PC-3 (cell line): Measurements from ENCODE around the gene ADD1. TPM values are rescaled to one million over a fixed set of nuclear protein-coding genes. Genes with fewer than 3 reads are reported as not detected.

Source experiments
- ATAC-seq: fragments of 200-7000 bp; cut with Tn5 transposase; 2 replicates; pipeline ENCODE4 v1.9.1; 2020; ENCODE audit warnings: mild to moderate bottlenecking, moderate library complexity
- BruUV-seq: library from RNA; stranded (reverse); fragments of 400-500 nt; replicated peaks from 2 replicates; lab custom pipeline; 2021; lab: Mats Ljungman, UMichigan
- CTCF ChIA-PET: fragments of 300-600 bp; sonication (Branson Sonifier 250); formaldehyde crosslinking; loops from one replicate; lab custom pipeline; 2022; ENCODE audit warnings: antibody characterized with exemption; lab: Charles Lee
- POLR2A ChIA-PET: fragments of 300-600 bp; sonication (Branson Sonifier 250); formaldehyde crosslinking; loops from one replicate; lab custom pipeline; 2022; ENCODE audit warnings: antibody characterized with exemption; ENCODE audit not compliant: unreplicated experiment; lab: Charles Lee
- DNase-seq: peaks from one replicate; pipeline ENCODE4 v3.0.0-alpha.2; 2015
- H2AFZ ChIP-seq: fragments of 300-600 bp; sonication (generic); 2 replicates; pipeline ENCODE4 v1.6.0; 2016; ENCODE audit warnings: antibody characterized with exemption, low read length
- H3F3A ChIP-seq: fragments of 300-600 bp; sonication (generic); one replicate; pipeline ENCODE4 v1.6.0; 2017; ENCODE audit warnings: antibody characterized with exemption, low read length, control low read depth, mild to moderate bottlenecking; ENCODE audit not compliant: unreplicated experiment
- H3K27ac ChIP-seq: fragments of 300-600 bp; sonication (generic); 2 replicates; pipeline ENCODE4 v1.5.1; 2016; ENCODE audit warnings: mild to moderate bottlenecking, low read length
- H3K27me3 ChIP-seq: fragments of 300-600 bp; sonication (generic); 2 replicates; pipeline ENCODE4 v1.6.1; 2016; ENCODE audit warnings: low read length, mixed read lengths
- H3K36me3 ChIP-seq: fragments of 300-600 bp; sonication (generic); 2 replicates; pipeline ENCODE4 v1.6.1; 2016; ENCODE audit warnings: low read depth, mixed run types, low read length, mixed read lengths
- H3K4me1 ChIP-seq: fragments of 300-600 bp; sonication (generic); 2 replicates; pipeline ENCODE4 v1.5.1; 2016; ENCODE audit warnings: low read length; ENCODE audit not compliant: insufficient read depth
- H3K4me2 ChIP-seq: fragments of 300-600 bp; sonication (generic); 2 replicates; pipeline ENCODE4 v1.6.0; 2016; ENCODE audit warnings: low read length
- H3K4me3 ChIP-seq: fragments of 300-600 bp; sonication (generic); 2 replicates; pipeline ENCODE4 v1.5.1; 2016; ENCODE audit warnings: mild to moderate bottlenecking, low read length, mixed read lengths
- H3K79me2 ChIP-seq: fragments of 300-600 bp; sonication (generic); 2 replicates; pipeline ENCODE4 v1.6.1; 2017; ENCODE audit warnings: low read length, mixed read lengths
- H3K9ac ChIP-seq: fragments of 300-600 bp; sonication (generic); 2 replicates; pipeline ENCODE4 v1.6.0; 2016; ENCODE audit warnings: mild to moderate bottlenecking, low read length
- H3K9me2 ChIP-seq: fragments of 300-600 bp; sonication (generic); replicated peaks from 2 replicates; pipeline ENCODE4 v1.6.1; 2016; ENCODE audit warnings: mixed run types, low read length, mixed read lengths
- H3K9me3 ChIP-seq: fragments of 300-600 bp; sonication (generic); 2 replicates; pipeline ENCODE4 v1.6.1; 2016; ENCODE audit warnings: low read length, mixed read lengths
- H4K20me1 ChIP-seq: fragments of 300-600 bp; sonication (generic); 2 replicates; pipeline ENCODE4 v1.6.1; 2016; ENCODE audit warnings: low read length, mixed read lengths
- CTCF ChIP-seq: fragments of 300-600 bp; sonication (generic); conservative IDR thresholded peaks from 2 replicates; pipeline ENCODE4 v1.5.1; 2017; ENCODE audit warnings: antibody characterized with exemption, low read depth, mild to moderate bottlenecking, low read length
- EZH2 ChIP-seq: fragments of 300-600 bp; sonication (generic); IDR thresholded peaks from one replicate; pipeline ENCODE4 v1.6.1; 2017; ENCODE audit warnings: antibody characterized with exemption, mild to moderate bottlenecking, low read length; ENCODE audit not compliant: unreplicated experiment
- EZH2phosphoT487 ChIP-seq: fragments of 300-600 bp; sonication (generic); IDR thresholded peaks from 2 replicates; pipeline ENCODE4 v1.6.1; 2018; ENCODE audit warnings: mild to moderate bottlenecking, antibody characterized with exemption, low read length, borderline replicate concordance
- intact Hi-C: fragments of 100-400 bp; cut with micrococcal nuclease; formaldehyde crosslinking; loops from 2 replicates; pipeline ENCODE4 v1.9.0; 2023
- total RNA-seq: library from RNA; depleted of rRNA; stranded (reverse); fragments of >200 nt; gene quantifications from 2 replicates; pipeline ENCODE4 v1.2.3, GENCODE V29; 2014

Gene ADD1
- total RNA-seq, 1 experiment from 2014 or later, result 118 TPM

- no peak for DNase-seq
- Histone ChIP-seq H3K4me1 (no peaks in the 10 kb centered on the region), H3K27me3 (no peaks in the 10 kb centered on the region), H3K9ac (no peak overlapping the region), H3K9me3 (no peaks in the 10 kb centered on the region), H3K9me2 (no peaks in the 10 kb centered on the region), H3F3A (no peaks in the 10 kb centered on the region), H3K4me2 (no peak overlapping the region), H3K36me3 (no peaks in the 10 kb centered on the region), H3K79me2 (no peaks in the 10 kb centered on the region), H3K27ac (no peak overlapping the region), H2AFZ (no peak overlapping the region), H3K4me3 (no peak overlapping the region), H4K20me1 (no peaks in the 10 kb centered on the region)
- ATAC-seq, result no peak
- CTCF ChIA-PET, result no interaction called here
- no TSS peak for BruUV-seq
- TF ChIP-seq EZH2phosphoT487, result no peak
- no peak for TF ChIP-seq EZH2
- no peak for TF ChIP-seq CTCF
- intact Hi-C loops, result no loop called here
- POLR2A ChIA-PET, result interaction anchor here (0.5 kb wide), 1 partner anchor 267 kb away, joined by 3 read pairs; no protein-coding TSS in a partner anchor
Measured at GRCh38 chr4:2924286-2924685, 80.6 kb downstream of the ADD1 start.

- POLR2A ChIA-PET, result interaction anchor here (0.5 kb wide), 1 partner anchor 267 kb away, joined by 3 read pairs; no protein-coding TSS in a partner anchor
- H3K9me3 ChIP-seq, result no peaks in the 10 kb centered on the region
- CTCF ChIA-PET, result no interaction called here
- H3K4me3 ChIP-seq, result no peak overlapping the region
- no peak overlapping the region for H3K9ac ChIP-seq
- no peak for ATAC-seq
- H3K4me2 ChIP-seq, result no peak overlapping the region
- H3K4me1 ChIP-seq, result no peaks in the 10 kb centered on the region
- no peak for TF ChIP-seq EZH2
- TF ChIP-seq CTCF, result no peak
- no peak for TF ChIP-seq EZH2phosphoT487
- H3K36me3 ChIP-seq, result no peaks in the 10 kb centered on the region; the same call in 1 of the 2 replicates
- intact Hi-C loops, result no loop called here
- BruUV-seq, result no TSS peak
- no peak overlapping the region for H3K27ac ChIP-seq
- DNase-seq, result no peak
- H2AFZ ChIP-seq, result no peak overlapping the region
- H4K20me1 ChIP-seq, result no peaks in the 10 kb centered on the region
- H3K27me3 ChIP-seq, result no peaks in the 10 kb centered on the region
- H3F3A ChIP-seq, result no peaks in the 10 kb centered on the region
- no peaks in the 10 kb centered on the region for H3K79me2 ChIP-seq
- H3K9me2 ChIP-seq, result no peaks in the 10 kb centered on the region
Measured at GRCh38 chr4:2924765-2925301, 81.2 kb downstream of the ADD1 start.

- CTCF ChIA-PET, result no interaction called here
- H3F3A ChIP-seq, result no peaks in the 10 kb centered on the region
- POLR2A ChIA-PET, result no interaction called here
- H3K9ac ChIP-seq, result no peak overlapping the region
- no peak for TF ChIP-seq EZH2
- TF ChIP-seq EZH2phosphoT487, result no peak
- TF ChIP-seq CTCF, result no peak
- H3K79me2 ChIP-seq, result no peaks in the 10 kb centered on the region
- H2AFZ ChIP-seq, result no peak overlapping the region
- DNase-seq (no peak), ATAC-seq (no peak)
- no peaks in the 10 kb centered on the region for H3K4me1 ChIP-seq
- intact Hi-C loops, result no loop called here
- no peaks in the 10 kb centered on the region for H4K20me1 ChIP-seq
- no peaks in the 10 kb centered on the region; the same call in 1 of the 2 replicates for H3K36me3 ChIP-seq
- no peak overlapping the region for H3K4me3 ChIP-seq
- no peaks in the 10 kb centered on the region for H3K9me2 ChIP-seq
- BruUV-seq, result no TSS peak
- no peaks in the 10 kb centered on the region for H3K9me3 ChIP-seq
- H3K27me3 ChIP-seq, result no peaks in the 10 kb centered on the region
- H3K4me2 ChIP-seq, result no peak overlapping the region
- H3K27ac ChIP-seq, result no peak overlapping the region
Measured at GRCh38 chr4:2925496-2925895, 81.9 kb downstream of the ADD1 start.
